ENCODE measurements around the gene LHPP. TPM values are rescaled to one million over a fixed set of nuclear protein-coding genes. Genes with fewer than 3 reads are reported as not detected.

LHPP gene
- total RNA-seq, 4 donors from 2014 or later: 20.3 to 116 (median 22.4) TPM

DNA sequence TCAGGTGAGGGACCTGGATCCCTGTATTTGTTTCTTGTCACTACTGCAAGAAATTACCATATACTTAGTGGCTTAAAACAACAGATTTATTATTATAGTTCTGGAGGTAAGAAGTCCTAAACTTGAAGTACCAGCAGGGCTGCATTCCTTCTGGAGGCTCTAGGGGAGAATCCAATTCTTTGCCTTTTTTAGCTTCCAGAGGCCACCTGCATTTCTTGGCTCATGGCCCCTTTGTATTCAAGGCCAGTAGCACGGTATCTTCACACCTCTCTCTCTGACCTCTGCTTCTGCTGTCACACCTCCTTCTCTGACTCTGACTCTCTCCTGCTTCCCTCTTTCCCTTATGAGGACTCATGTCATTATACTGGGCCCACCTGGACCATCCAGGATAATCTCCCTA, 2.2 kb upstream of the LHPP start:
- Histone ChIP-seq H3K27ac (no peak overlapping the region), H3K4me3 (no peak overlapping the region), H3K36me3 (no peaks in the 10 kb centered on the region), H3K27me3 (peaks cover 21% of the 10 kb centered on the region), H3K4me1 (peaks cover 5 to 13% (median 11%) of the 10 kb centered on the region in 4 donors), H3K9me3 (no peaks in the 10 kb centered on the region)
- in situ Hi-C loops (cut with MboI; ENCODE audit: low pct_ligation_motif_present in 1 of 4, low pct_unique_long_range_greater_than_20kb in 1 of 4, low sequenced_read_pairs in 3 of 4): no loop called here
- no peak for DNase-seq
- TF ChIP-seq EP300 (IDR thresholded peaks at IDR 0.05; ENCODE audit: low read depth): no peak
- TF ChIP-seq CTCF (IDR thresholded peaks at IDR 0.05): no peak
- TF ChIP-seq POLR2AphosphoS5 (IDR thresholded peaks at IDR 0.05): no peak
- TF ChIP-seq POLR2A (IDR thresholded peaks at IDR 0.05): no peak
- 44 to 46% methylated on average over 1 of the region's 1 CpG for WGBS, 2 donors (ENCODE audit: low coverage in 1 of 2)
- intact Hi-C loops (cut with DNase I; ENCODE audit: low total_unique reads): no loop called here

DNA sequence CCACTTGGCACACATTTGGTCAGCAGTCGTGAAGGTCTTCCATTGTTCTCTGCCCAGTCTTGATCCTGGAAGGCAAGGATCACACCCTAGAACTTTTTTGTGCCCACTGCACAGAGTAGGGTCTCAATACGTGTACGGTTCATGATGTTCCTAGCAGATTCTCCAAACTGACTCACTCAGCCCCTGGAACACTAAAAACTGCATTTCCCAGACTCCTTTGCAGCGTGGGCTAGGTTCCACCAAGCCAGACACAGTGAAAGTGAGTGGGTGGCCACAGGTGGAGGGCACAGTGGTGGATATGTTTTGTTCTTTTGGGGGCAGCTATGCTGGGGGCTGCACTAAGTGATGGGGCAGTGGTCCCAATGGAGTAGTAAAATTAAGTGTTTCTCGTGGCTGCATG, 1.5 kb upstream of the LHPP start:
- no peak overlapping the region for H3K4me3 ChIP-seq
- DNase-seq: no peak
- in situ Hi-C loops (cut with MboI; ENCODE audit: low pct_ligation_motif_present in 1 of 4, low pct_unique_long_range_greater_than_20kb in 1 of 4, low sequenced_read_pairs in 3 of 4): no loop called here
- TF ChIP-seq CTCF (IDR thresholded peaks at IDR 0.05): no peak
- no peak for TF ChIP-seq POLR2AphosphoS5 (IDR thresholded peaks at IDR 0.05)
- TF ChIP-seq EP300 (IDR thresholded peaks at IDR 0.05; ENCODE audit: low read depth): no peak
- no peak for TF ChIP-seq POLR2A (IDR thresholded peaks at IDR 0.05)
- no peaks in the 10 kb centered on the region for H3K9me3 ChIP-seq
- intact Hi-C loops (cut with DNase I; ENCODE audit: low total_unique reads): no loop called here
- no peak overlapping the region for H3K27ac ChIP-seq
- H3K4me1 ChIP-seq: peaks cover 5 to 16% (median 13%) of the 10 kb centered on the region in 4 donors
- peaks cover 13% of the 10 kb centered on the region for H3K27me3 ChIP-seq
- H3K36me3 ChIP-seq: no peaks in the 10 kb centered on the region
- 84% methylated on average over 4 of the region's 5 CpGs; no CpG with 5 or more reads in 1 of the 2 donors for WGBS, 2 donors (ENCODE audit: low coverage in 1 of 2)

- H3K9me3 ChIP-seq: no peaks in the 10 kb centered on the region
- H3K4me1 ChIP-seq: peaks cover 5 to 20% (median 16%) of the 10 kb centered on the region in 4 donors
- TF ChIP-seq CTCF (IDR thresholded peaks at IDR 0.05): no peak
- H3K27ac ChIP-seq: peak overlapping the region; percentile 88 to 94 (median 91)
- no peak for DNase-seq
- in situ Hi-C loops (cut with MboI; ENCODE audit: low pct_ligation_motif_present in 1 of 4, low pct_unique_long_range_greater_than_20kb in 1 of 4, low sequenced_read_pairs in 3 of 4): no loop called here
- no peaks in the 10 kb centered on the region for H3K27me3 ChIP-seq
- peak overlapping the region; percentile 71 to 87 (median 81) for H3K4me3 ChIP-seq
- no peaks in the 10 kb centered on the region for H3K36me3 ChIP-seq
- WGBS, 2 donors (ENCODE audit: low coverage in 1 of 2): 73% methylated on average over 8 of the region's 8 CpGs; no CpG with 5 or more reads in 1 of the 2 donors
- intact Hi-C loops (cut with DNase I; ENCODE audit: low total_unique reads): no loop called here
Measured at GRCh38 chr10:124462348-124462695, 699 bp downstream of the LHPP start.

DNA sequence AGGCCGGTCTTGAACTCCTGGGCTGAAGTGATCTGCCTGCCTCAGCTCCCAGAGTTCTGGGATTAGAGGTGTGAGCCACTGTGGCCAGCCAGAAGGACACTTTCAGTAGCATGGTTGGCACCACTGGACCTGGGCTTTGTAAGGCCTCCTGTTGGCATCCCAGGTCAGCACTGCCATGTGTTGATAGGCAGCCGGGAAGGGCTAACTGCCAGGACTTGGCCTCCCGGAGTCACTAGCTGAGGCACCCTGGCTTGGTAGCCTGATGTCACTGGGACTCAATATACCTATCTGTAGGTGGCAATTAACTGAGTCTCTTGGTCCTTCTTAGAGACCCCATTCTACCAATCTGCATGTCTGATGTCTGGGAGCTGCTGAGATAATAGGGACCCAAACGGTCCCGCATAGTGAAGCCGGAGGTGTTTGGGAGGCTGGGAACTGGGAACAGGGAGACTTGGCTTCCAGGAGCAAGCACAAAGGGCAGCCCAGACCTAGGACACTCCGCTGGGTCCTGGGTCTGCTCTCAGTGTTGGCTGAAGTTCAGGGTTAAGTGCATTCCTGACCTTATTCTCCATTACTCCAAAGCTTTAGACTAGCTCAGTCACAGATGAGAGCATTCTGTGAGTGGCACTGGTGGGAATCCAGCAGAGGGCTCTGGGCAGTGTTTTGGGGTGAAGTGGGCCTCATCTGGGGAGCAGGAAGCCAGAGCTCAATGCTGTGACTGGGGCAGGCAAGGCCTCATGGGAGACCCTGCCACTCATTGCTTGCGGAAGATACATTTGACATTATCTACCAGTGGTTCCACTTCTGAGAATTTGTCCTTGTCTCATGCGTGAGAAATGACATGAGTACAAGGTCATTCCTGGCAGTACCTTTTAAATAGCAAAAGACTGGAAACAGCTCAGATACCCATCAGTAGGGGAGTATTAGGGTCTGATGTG, 2.7 kb downstream of the LHPP start:
- Histone ChIP-seq H3K27me3 (no peaks in the 10 kb centered on the region), H3K4me3 (no peak overlapping the region), H3K36me3 (no peaks in the 10 kb centered on the region), H3K4me1 (peaks cover 5 to 20% (median 16%) of the 10 kb centered on the region in 4 donors), H3K27ac (no peak overlapping the region), H3K9me3 (no peaks in the 10 kb centered on the region)
- TF ChIP-seq POLR2AphosphoS5 (IDR thresholded peaks at IDR 0.05) (no peak), CTCF (IDR thresholded peaks at IDR 0.05) (no peak), POLR2A (IDR thresholded peaks at IDR 0.05) (no peak), EP300 (IDR thresholded peaks at IDR 0.05; ENCODE audit: low read depth) (no peak)
- no peak for DNase-seq
- intact Hi-C loops (cut with DNase I; ENCODE audit: low total_unique reads): no loop called here
- 84% methylated on average over 9 of the region's 9 CpGs; no CpG with 5 or more reads in 1 of the 2 donors for WGBS, 2 donors (ENCODE audit: low coverage in 1 of 2)
- in situ Hi-C loops (cut with MboI; ENCODE audit: low pct_ligation_motif_present in 1 of 4, low pct_unique_long_range_greater_than_20kb in 1 of 4, low sequenced_read_pairs in 3 of 4): no loop called here

All from transverse colon (tissue), 4 donors.